WTC11 (cell line): Measurements from ENCODE around the gene MLXIP. TPM values are rescaled to one million over a fixed set of nuclear protein-coding genes. Genes with fewer than 3 reads are reported as not detected.

Source experiments
- ATAC-seq: fragments of 200-7000 bp; cut with Tn5 transposase; 2 replicates; pipeline ENCODE4 v1.10.0; 2021; ENCODE audit warnings: mild to moderate bottlenecking, moderate library complexity
- CTCF ChIA-PET: fragments of 300-600 bp; sonication (Branson Sonifier 250); formaldehyde crosslinking; loops from one replicate; lab custom pipeline; 2021; ENCODE audit warnings: antibody characterized with exemption; lab: Charles Lee
- POLR2A ChIA-PET: fragments of 350-600 bp; sonication (Branson Sonifier 250); formaldehyde crosslinking; loops from one replicate; lab custom pipeline; 2021; ENCODE audit warnings: antibody characterized with exemption; lab: Charles Lee
- DNase-seq: peaks from one replicate; pipeline ENCODE4 v3.0.0; 2021; ENCODE audit warnings: low spot score
- H3K27ac Mint-ChIP-seq: 2 replicates; pipeline ENCODE4 v1.8.0; 2021; ENCODE audit warnings: mixed read lengths
- H3K27me3 Mint-ChIP-seq: 2 replicates; pipeline ENCODE4 v1.8.0; 2021; ENCODE audit warnings: low read depth, mild to moderate bottlenecking, moderate library complexity, mixed read lengths
- H3K36me3 Mint-ChIP-seq: 2 replicates; pipeline ENCODE4 v1.8.0; 2021; ENCODE audit warnings: mixed read lengths
- H3K4me1 Mint-ChIP-seq: 2 replicates; pipeline ENCODE4 v1.8.0; 2022; ENCODE audit warnings: mixed read lengths
- H3K4me3 Mint-ChIP-seq: 2 replicates; pipeline ENCODE4 v1.8.0; 2021; ENCODE audit warnings: mild to moderate bottlenecking, moderate library complexity, mixed read lengths
- H3K9me3 Mint-ChIP-seq: 2 replicates; pipeline ENCODE4 v1.8.0; 2021; ENCODE audit warnings: mixed read lengths
- ATF1 ChIP-seq: sonication (generic); formaldehyde crosslinking; IDR thresholded peaks from 2 replicates; pipeline ENCODE4 v1.8.1; 2023; ENCODE audit warnings: mild to moderate bottlenecking, moderate library complexity, missing genetic modification reagents
- ATF3 ChIP-seq: sonication (generic); formaldehyde crosslinking; conservative IDR thresholded peaks from 2 replicates; pipeline ENCODE4 v1.8.1; 2022; ENCODE audit warnings: mild to moderate bottlenecking, missing genetic modification reagents
- ATF6 ChIP-seq: sonication (generic); formaldehyde crosslinking; IDR thresholded peaks from 2 replicates; pipeline ENCODE4 v1.8.1; 2023; ENCODE audit warnings: mild to moderate bottlenecking, missing genetic modification reagents
- CREB1 ChIP-seq: sonication (generic); formaldehyde crosslinking; IDR thresholded peaks from 2 replicates; pipeline ENCODE4 v1.8.0; 2023; ENCODE audit warnings: mild to moderate bottlenecking, missing genetic modification reagents
- CREM ChIP-seq: sonication (generic); formaldehyde crosslinking; IDR thresholded peaks from 2 replicates; pipeline ENCODE4 v1.8.1; 2022; ENCODE audit warnings: mild to moderate bottlenecking, missing genetic modification reagents, moderate library complexity
- ESRRA ChIP-seq: sonication (generic); formaldehyde crosslinking; IDR thresholded peaks from 2 replicates; pipeline ENCODE4 v1.8.1; 2022; ENCODE audit warnings: mild to moderate bottlenecking, missing genetic modification reagents, borderline replicate concordance
- ETV6 ChIP-seq: sonication (generic); formaldehyde crosslinking; IDR thresholded peaks from 2 replicates; pipeline ENCODE4 v1.8.1; 2022; ENCODE audit warnings: mild to moderate bottlenecking, missing genetic modification reagents
- FOXP1 ChIP-seq: sonication (generic); formaldehyde crosslinking; IDR thresholded peaks from 2 replicates; pipeline ENCODE4 v1.8.0; 2022; ENCODE audit warnings: missing genetic modification reagents, mild to moderate bottlenecking, moderate library complexity, borderline replicate concordance
- GABPB1 ChIP-seq: sonication (generic); formaldehyde crosslinking; IDR thresholded peaks from 2 replicates; pipeline ENCODE4 v1.8.1; 2023; ENCODE audit warnings: mild to moderate bottlenecking, missing genetic modification reagents
- GRHL2 ChIP-seq: fragments of 250-450 bp; sonication (Bioruptor Pico); IDR thresholded peaks from 2 replicates; pipeline ENCODE4 v1.8.0; 2022; ENCODE audit warnings: mild to moderate bottlenecking, moderate library complexity; ENCODE audit not compliant: insufficient replicate concordance, severe bottlenecking
- HMGA2 ChIP-seq: fragments of 250-450 bp; sonication (Bioruptor Pico); IDR thresholded peaks from 2 replicates; pipeline ENCODE4 v1.4.0; 2021; ENCODE audit warnings: mild to moderate bottlenecking, moderate library complexity
- NFATC4 ChIP-seq: fragments of 250-450 bp; sonication (Bioruptor Pico); IDR thresholded peaks from 2 replicates; pipeline ENCODE4 v1.9.0; 2021; ENCODE audit warnings: mild to moderate bottlenecking
- NR2C2 ChIP-seq: sonication (generic); formaldehyde crosslinking; IDR thresholded peaks from 2 replicates; pipeline ENCODE4 v1.8.0; 2022; ENCODE audit warnings: mild to moderate bottlenecking, missing genetic modification reagents
- PRRX2 ChIP-seq: fragments of 250-450 bp; sonication (Bioruptor Pico); IDR thresholded peaks from 2 replicates; pipeline ENCODE4 v1.8.0; 2021; ENCODE audit warnings: mild to moderate bottlenecking
- RELA ChIP-seq: sonication (generic); formaldehyde crosslinking; IDR thresholded peaks from 2 replicates; pipeline ENCODE4 v1.8.1; 2022; ENCODE audit warnings: missing genetic modification reagents, mild to moderate bottlenecking, borderline replicate concordance
- TP53 ChIP-seq: sonication (generic); formaldehyde crosslinking; IDR thresholded peaks from 2 replicates; pipeline ENCODE4 v1.8.1; 2023; ENCODE audit warnings: mild to moderate bottlenecking, missing genetic modification reagents
- ZNF121 ChIP-seq: sonication (generic); formaldehyde crosslinking; IDR thresholded peaks from 2 replicates; pipeline ENCODE4 v1.8.0; 2023; ENCODE audit warnings: missing genetic modification reagents
- ZNF232 ChIP-seq: sonication (generic); formaldehyde crosslinking; IDR thresholded peaks from 2 replicates; pipeline ENCODE4 v1.8.0; 2022; ENCODE audit warnings: mild to moderate bottlenecking, missing genetic modification reagents
- ZNF263 ChIP-seq: sonication (generic); formaldehyde crosslinking; IDR thresholded peaks from 2 replicates; pipeline ENCODE4 v1.8.1; 2022; ENCODE audit warnings: low read depth, mild to moderate bottlenecking, moderate library complexity, missing genetic modification reagents
- ZNF317 ChIP-seq: sonication (generic); formaldehyde crosslinking; IDR thresholded peaks from 2 replicates; pipeline ENCODE4 v1.8.1; 2023; ENCODE audit warnings: low read depth, mild to moderate bottlenecking, moderate library complexity, missing genetic modification reagents, borderline replicate concordance
- ZNF425 ChIP-seq: fragments of 250-450 bp; sonication (Bioruptor Pico); conservative IDR thresholded peaks from 2 replicates; pipeline ENCODE4 v1.9.0; 2021; ENCODE audit warnings: mild to moderate bottlenecking
- ZNF512 ChIP-seq: sonication (generic); formaldehyde crosslinking; IDR thresholded peaks from 2 replicates; pipeline ENCODE4 v1.8.1; 2022; ENCODE audit warnings: missing genetic modification reagents, borderline replicate concordance
- total RNA-seq: library from RNA; stranded (reverse); gene quantifications from 3 replicates; pipeline ENCODE4 v1.2.3, GENCODE V29; 2021

The MLXIP gene
- total RNA-seq, 1 experiment from 2014 or later: 49.4 TPM

- TF ChIP-seq NFATC4 (CRISPR knock-in tag) (no peak), GABPB1 (CRISPR knock-in tag) (no peak), TP53 (no peak), ZNF425 (CRISPR knock-in tag) (no peak), ATF1 (no peak), GRHL2 (CRISPR knock-in tag) (no peak), ESRRA (CRISPR knock-in tag) (no peak), RELA (CRISPR knock-in tag) (no peak), ZNF121 (no peak), ZNF263 (CRISPR knock-in tag) (no peak), FOXP1 (CRISPR knock-in tag) (no peak), NR2C2 (CRISPR knock-in tag) (no peak), CREB1 (no peak), CREM (CRISPR knock-in tag) (no peak), HMGA2 (CRISPR knock-in tag) (no peak)
- POLR2A ChIA-PET: no interaction called here
- Mint-ChIP-seq H3K27ac (no peak overlapping the region), H3K4me1 (peaks cover 29% of the 10 kb centered on the region), H3K4me3 (no peak overlapping the region), H3K36me3 (peaks cover 27% of the 10 kb centered on the region), H3K27me3 (no peaks in the 10 kb centered on the region), H3K9me3 (no peaks in the 10 kb centered on the region)
- no peak for ATAC-seq
- DNase-seq: no peak
- CTCF ChIA-PET: no interaction called here
Measured at GRCh38 chr12:122060081-122060501, 18.5 kb upstream of the MLXIP start.

GRCh38 chr12:122061253-122061652, 17.3 kb upstream of the MLXIP start:
- TF ChIP-seq PRRX2 (CRISPR knock-in tag): no peak
- no peak for TF ChIP-seq ATF3
- no peak for TF ChIP-seq CREB1
- no peak for TF ChIP-seq ETV6 (CRISPR knock-in tag)
- TF ChIP-seq ATF6 (CRISPR knock-in tag): no peak
- no peak for TF ChIP-seq ZNF263 (CRISPR knock-in tag)
- no peak for TF ChIP-seq ZNF512 (CRISPR knock-in tag)
- TF ChIP-seq ZNF425 (CRISPR knock-in tag): no peak
- TF ChIP-seq ZNF232 (CRISPR knock-in tag): no peak
- TF ChIP-seq ZNF317 (CRISPR knock-in tag): no peak
- H3K27ac Mint-ChIP-seq: no peak overlapping the region
- peaks cover 27% of the 10 kb centered on the region for H3K36me3 Mint-ChIP-seq
- DNase-seq (no peak), ATAC-seq (no peak)
- ChIA-PET CTCF (no interaction called here), POLR2A (no interaction called here)
- peaks cover 32% of the 10 kb centered on the region for H3K4me1 Mint-ChIP-seq
- H3K9me3 Mint-ChIP-seq: no peaks in the 10 kb centered on the region
- no peak overlapping the region for H3K4me3 Mint-ChIP-seq
- no peaks in the 10 kb centered on the region for H3K27me3 Mint-ChIP-seq
